Measurements from ENCODE around the gene C1orf232. TPM values are rescaled to one million over a fixed set of nuclear protein-coding genes. Genes with fewer than 3 reads are reported as not detected.

Gene C1orf232
- not detected for total RNA-seq

DNA sequence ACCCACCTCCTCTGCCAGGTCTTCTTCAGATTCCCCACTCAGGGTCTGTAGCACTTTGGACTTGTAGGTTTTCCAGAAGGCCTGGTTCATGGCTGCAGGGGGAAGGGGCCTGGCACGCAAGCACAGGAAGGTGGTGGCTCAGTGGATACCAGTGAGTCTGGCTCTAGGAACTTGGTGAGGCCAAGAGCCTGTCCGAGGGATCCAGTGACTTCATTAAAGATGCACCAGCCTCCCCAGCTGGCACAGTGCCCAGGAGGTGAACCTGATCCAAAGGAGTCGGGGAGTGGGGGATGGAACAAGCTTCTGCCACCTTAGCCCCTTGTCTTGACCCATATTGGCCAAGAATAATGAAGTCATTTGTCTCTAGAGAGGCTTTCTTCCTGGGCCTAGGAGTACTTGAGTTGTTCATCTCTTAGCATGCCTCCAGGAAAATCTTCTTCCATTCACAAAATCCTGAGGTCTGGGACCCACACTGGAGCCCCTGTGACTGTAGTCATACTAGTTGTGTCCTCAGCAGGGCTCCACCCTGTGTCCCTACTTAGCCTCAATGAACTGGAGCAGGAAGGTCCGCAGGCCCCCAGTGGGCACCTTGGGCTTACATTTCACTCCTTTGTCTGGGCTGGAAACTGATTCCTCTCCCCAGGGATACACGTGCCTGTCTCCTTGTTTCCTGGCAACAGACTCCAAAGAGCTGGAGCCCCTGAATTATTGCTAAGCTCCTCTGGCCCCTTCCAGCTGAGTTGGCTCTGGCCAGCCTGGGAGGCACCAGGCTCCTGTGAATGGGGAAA, at the start of gene C1orf232:
Gene C1orf232 (minus strand): TSS at position 554 of the 788 bp plus-strand sequence. CDS start 464 bp downstream, at position 90.
- CTCF ChIA-PET, result interaction anchor here (0.8 to 2.1 kb wide), 6 partner anchors 10 to 223 kb away, joined by 3 to 31 read pairs (median 6); partner anchors contain the start of gene CEP85
- peak within 1 kb of the TSS; percentile 60 for H3K27ac Mint-ChIP-seq
- H3K4me3 Mint-ChIP-seq, result peak within 1 kb of the TSS; percentile 78
- H3K4me1 Mint-ChIP-seq (ENCODE audit: low read depth), result peaks cover 15% of the 10 kb centered on the region
- peaks cover 5% of the 10 kb centered on the region for H3K36me3 Mint-ChIP-seq (ENCODE audit: low read depth)
- no peaks in the 10 kb centered on the region for H3K9me3 Mint-ChIP-seq
- intact Hi-C loops (cut with micrococcal nuclease), result loop anchor here (1.0 kb wide), 2 partner anchors 66 to 153 kb away; partner anchors contain the start of gene CEP85
- H3K27me3 Mint-ChIP-seq (ENCODE audit: low read depth), result peaks cover 6% of the 10 kb centered on the region
- no peak for DNase-seq

DNA sequence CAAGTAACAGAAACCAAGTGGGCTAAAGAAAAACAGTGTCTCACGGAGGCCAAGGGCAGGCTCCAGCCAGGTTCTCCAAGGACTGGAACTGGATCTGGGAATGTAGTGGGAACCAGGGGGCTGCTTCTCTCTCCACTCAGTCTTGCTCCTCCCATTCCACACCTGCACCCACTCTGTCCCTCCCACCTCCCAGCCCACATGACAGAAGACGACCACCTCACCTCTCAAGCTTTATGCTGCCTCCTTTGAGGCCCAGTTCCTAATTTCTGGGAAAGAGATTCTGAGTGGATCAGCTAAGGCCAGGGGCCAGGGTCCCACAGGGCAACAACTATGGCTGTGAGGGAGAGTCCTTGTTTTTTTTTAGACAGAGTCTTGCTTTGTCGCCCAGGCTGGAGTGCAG, 46.5 kb upstream of the C1orf232 start:
- intact Hi-C loops (cut with micrococcal nuclease), result no loop called here
- CTCF ChIA-PET, result interaction anchor here (1.7 kb wide), 1 partner anchor 17 kb away, joined by 4 read pairs; no protein-coding TSS in a partner anchor
- no peak overlapping the region for H3K27ac Mint-ChIP-seq
- no peaks in the 10 kb centered on the region for H3K36me3 Mint-ChIP-seq (ENCODE audit: low read depth)
- no peaks in the 10 kb centered on the region for H3K27me3 Mint-ChIP-seq (ENCODE audit: low read depth)
- H3K9me3 Mint-ChIP-seq, result no peaks in the 10 kb centered on the region
- DNase-seq, result no peak
- H3K4me3 Mint-ChIP-seq, result no peak overlapping the region
- no peaks in the 10 kb centered on the region for H3K4me1 Mint-ChIP-seq (ENCODE audit: low read depth)

DNA sequence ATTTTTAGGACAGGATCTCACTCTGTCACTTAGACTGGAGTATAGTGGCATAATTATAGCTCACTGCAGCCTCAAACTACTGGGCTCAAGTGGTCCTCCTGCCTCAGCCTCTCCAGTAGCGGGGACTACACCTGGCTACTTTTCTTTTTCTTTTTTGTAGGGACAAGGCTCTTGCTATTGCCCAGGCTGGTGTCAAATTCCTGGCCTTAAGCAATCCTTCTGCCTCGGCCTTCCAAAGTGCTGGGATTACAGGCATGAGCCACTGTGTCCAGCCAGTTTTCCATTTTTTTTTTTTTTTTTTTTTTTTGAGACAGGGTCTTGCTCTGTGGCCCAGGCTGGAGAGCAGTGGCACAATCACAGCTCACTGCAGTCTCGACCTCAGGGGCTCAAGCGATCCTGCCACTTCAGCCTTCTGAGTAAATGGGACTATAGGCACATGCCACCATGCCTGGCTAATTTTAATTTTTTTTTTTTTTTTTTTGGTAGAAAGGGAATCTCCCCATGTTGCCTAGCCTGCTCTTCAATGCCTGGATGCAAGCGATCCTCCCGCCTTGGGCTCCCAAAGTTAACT, 44.7 kb upstream of the C1orf232 start:
- Mint-ChIP-seq H3K4me1 (ENCODE audit: low read depth) (no peaks in the 10 kb centered on the region), H3K9me3 (no peaks in the 10 kb centered on the region), H3K36me3 (ENCODE audit: low read depth) (no peaks in the 10 kb centered on the region), H3K4me3 (no peak overlapping the region), H3K27ac (no peak overlapping the region), H3K27me3 (ENCODE audit: low read depth) (no peaks in the 10 kb centered on the region)
- no peak for DNase-seq
- CTCF ChIA-PET, result interaction anchor here (0.8 kb wide), 1 partner anchor 149 kb away, joined by 3 read pairs; no protein-coding TSS in a partner anchor
- intact Hi-C loops (cut with micrococcal nuclease), result no loop called here

GRCh38 chr1:26212726-26213125, 44.0 kb upstream of the C1orf232 start:
- CTCF ChIA-PET, result interaction anchor here (0.8 to 1.0 kb wide), 2 partner anchors 9 to 150 kb away, joined by 3 to 4 read pairs; no protein-coding TSS in a partner anchor

GRCh38 chr1:26210147-26210870, 41.5 kb upstream of the C1orf232 start:
- Mint-ChIP-seq H3K4me1 (ENCODE audit: low read depth) (no peaks in the 10 kb centered on the region), H3K27ac (no peak overlapping the region), H3K4me3 (no peak overlapping the region), H3K36me3 (ENCODE audit: low read depth) (no peaks in the 10 kb centered on the region), H3K9me3 (no peaks in the 10 kb centered on the region), H3K27me3 (ENCODE audit: low read depth) (no peaks in the 10 kb centered on the region)
- intact Hi-C loops (cut with micrococcal nuclease), result no loop called here
- no peak for DNase-seq
- CTCF ChIA-PET, result interaction anchor here (0.7 kb wide), 1 partner anchor 196 kb away, joined by 6 read pairs; no protein-coding TSS in a partner anchor

More at GRCh38 chr1:26212726-26213125, 44.0 kb upstream of the C1orf232 start:
- Mint-ChIP-seq H3K27me3 (ENCODE audit: low read depth) (no peaks in the 10 kb centered on the region), H3K27ac (no peak overlapping the region), H3K4me1 (ENCODE audit: low read depth) (no peaks in the 10 kb centered on the region), H3K36me3 (ENCODE audit: low read depth) (no peaks in the 10 kb centered on the region), H3K4me3 (no peak overlapping the region), H3K9me3 (no peaks in the 10 kb centered on the region)
- intact Hi-C loops (cut with micrococcal nuclease), result no loop called here
- no peak for DNase-seq

GRCh38 chr1:26203642-26204318, 35.0 kb upstream of the C1orf232 start:
- intact Hi-C loops (cut with micrococcal nuclease), result no loop called here
- Mint-ChIP-seq H3K4me3 (no peak overlapping the region), H3K27ac (no peak overlapping the region), H3K4me1 (ENCODE audit: low read depth) (peaks cover 30% of the 10 kb centered on the region), H3K36me3 (ENCODE audit: low read depth) (no peaks in the 10 kb centered on the region), H3K27me3 (ENCODE audit: low read depth) (no peaks in the 10 kb centered on the region), H3K9me3 (no peaks in the 10 kb centered on the region)
- CTCF ChIA-PET, result interaction anchor here (1.2 to 2.6 kb wide), 4 partner anchors 9 to 214 kb away, joined by 3 to 8 read pairs (median 6); partner anchors contain the start of gene CEP85
- peak; percentile 22 for DNase-seq

- no peaks in the 10 kb centered on the region for H3K36me3 Mint-ChIP-seq (ENCODE audit: low read depth)
- no peaks in the 10 kb centered on the region for H3K9me3 Mint-ChIP-seq
- intact Hi-C loops (cut with micrococcal nuclease), result no loop called here
- no peak for DNase-seq
- CTCF ChIA-PET, result interaction anchor here (0.5 kb wide), 1 partner anchor 231 kb away, joined by 7 read pairs; no protein-coding TSS in a partner anchor
- no peak overlapping the region for H3K4me3 Mint-ChIP-seq
- H3K4me1 Mint-ChIP-seq (ENCODE audit: low read depth), result peaks cover 30% of the 10 kb centered on the region
- no peak overlapping the region for H3K27ac Mint-ChIP-seq
- no peaks in the 10 kb centered on the region for H3K27me3 Mint-ChIP-seq (ENCODE audit: low read depth)
Observed at GRCh38 chr1:26200413-26200812, 31.6 kb upstream of the C1orf232 start.

DNA sequence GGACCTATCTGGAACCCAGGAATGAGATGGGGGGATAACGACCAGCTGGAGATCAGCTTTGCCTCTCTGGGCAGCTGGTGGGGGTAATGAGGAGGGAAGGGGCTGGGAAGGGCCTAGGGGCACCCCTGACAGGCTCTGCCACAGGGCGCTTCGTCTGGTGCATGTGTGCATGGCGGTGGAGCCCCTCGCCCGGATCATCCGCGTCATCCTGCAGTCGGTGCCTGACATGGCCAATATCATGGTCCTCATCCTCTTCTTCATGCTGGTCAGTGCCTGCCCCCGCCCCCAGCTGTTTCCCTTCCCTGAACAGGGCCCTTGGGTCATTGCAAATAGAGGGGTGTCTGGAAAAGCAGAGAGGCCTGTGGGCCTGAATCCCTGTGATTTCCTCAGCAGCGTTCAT, 29.1 kb upstream of the C1orf232 start:
- Mint-ChIP-seq H3K36me3 (ENCODE audit: low read depth) (no peaks in the 10 kb centered on the region), H3K27ac (no peak overlapping the region), H3K27me3 (ENCODE audit: low read depth) (no peaks in the 10 kb centered on the region), H3K4me1 (ENCODE audit: low read depth) (peaks cover 30% of the 10 kb centered on the region), H3K9me3 (no peaks in the 10 kb centered on the region), H3K4me3 (no peak overlapping the region)
- CTCF ChIA-PET, result no interaction called here
- DNase-seq, result no peak
- intact Hi-C loops (cut with micrococcal nuclease), result no loop called here

DNA sequence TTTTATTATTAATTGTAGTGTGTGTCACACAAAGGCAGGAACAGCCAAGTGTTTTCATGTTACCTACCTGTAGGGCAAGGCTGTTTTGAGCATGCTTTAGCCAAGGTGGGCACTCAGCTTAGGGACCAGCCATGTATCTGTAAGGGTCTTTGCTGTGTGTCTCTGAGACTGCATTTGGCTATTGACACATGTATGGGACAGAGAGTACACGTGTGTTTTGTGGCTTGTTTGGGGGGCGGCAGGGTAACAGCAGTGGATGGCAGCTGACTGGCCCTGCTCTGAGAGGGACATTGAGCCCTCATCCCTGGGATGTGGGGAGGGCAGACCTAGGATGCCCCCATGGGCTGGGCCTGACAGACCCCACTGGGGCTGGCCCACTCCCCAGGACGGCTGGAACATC, 28.5 kb upstream of the C1orf232 start:
- no peak for DNase-seq
- H3K27ac Mint-ChIP-seq, result no peak overlapping the region
- intact Hi-C loops (cut with micrococcal nuclease), result no loop called here
- CTCF ChIA-PET, result no interaction called here
- no peaks in the 10 kb centered on the region for H3K27me3 Mint-ChIP-seq (ENCODE audit: low read depth)
- H3K9me3 Mint-ChIP-seq, result no peaks in the 10 kb centered on the region
- no peaks in the 10 kb centered on the region for H3K36me3 Mint-ChIP-seq (ENCODE audit: low read depth)
- peaks cover 27% of the 10 kb centered on the region for H3K4me1 Mint-ChIP-seq (ENCODE audit: low read depth)
- H3K4me3 Mint-ChIP-seq, result no peak overlapping the region

DNA sequence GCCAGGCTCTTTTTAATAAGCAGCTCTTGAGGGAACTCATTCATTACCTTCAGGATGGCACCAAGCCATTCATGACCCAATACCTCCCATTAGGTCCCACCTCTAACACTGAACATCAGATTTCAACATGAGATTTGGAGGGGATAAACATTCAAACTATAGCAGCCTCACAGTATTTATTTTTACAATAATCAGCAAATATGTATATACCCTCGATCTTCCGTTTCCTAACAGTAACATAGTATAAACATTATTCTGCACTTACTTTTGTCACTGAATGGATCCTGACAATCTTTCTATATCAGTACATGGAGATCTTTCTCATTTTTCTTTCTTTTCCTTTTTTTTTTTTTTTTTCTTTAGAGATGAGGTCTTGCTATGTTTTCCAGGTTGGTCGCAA, 27.0 kb upstream of the C1orf232 start:
- DNase-seq, result no peak
- H3K27ac Mint-ChIP-seq, result no peak overlapping the region
- H3K4me1 Mint-ChIP-seq (ENCODE audit: low read depth), result peaks cover 19% of the 10 kb centered on the region
- H3K9me3 Mint-ChIP-seq, result no peaks in the 10 kb centered on the region
- intact Hi-C loops (cut with micrococcal nuclease), result no loop called here
- no peak overlapping the region for H3K4me3 Mint-ChIP-seq
- H3K27me3 Mint-ChIP-seq (ENCODE audit: low read depth), result no peaks in the 10 kb centered on the region
- H3K36me3 Mint-ChIP-seq (ENCODE audit: low read depth), result no peaks in the 10 kb centered on the region
- CTCF ChIA-PET, result no interaction called here

GRCh38 chr1:26191739-26192138, 23.0 kb upstream of the C1orf232 start:
- no peak overlapping the region for H3K4me3 Mint-ChIP-seq
- H3K36me3 Mint-ChIP-seq (ENCODE audit: low read depth), result no peaks in the 10 kb centered on the region
- no peak overlapping the region for H3K27ac Mint-ChIP-seq
- no peaks in the 10 kb centered on the region for H3K27me3 Mint-ChIP-seq (ENCODE audit: low read depth)
- peak; percentile 31 for DNase-seq
- peaks cover 13% of the 10 kb centered on the region for H3K4me1 Mint-ChIP-seq (ENCODE audit: low read depth)
- CTCF ChIA-PET, result interaction anchor here (0.6 kb wide), 2 partner anchors 21 to 41 kb away, joined by 3 read pairs; no protein-coding TSS in a partner anchor
- no peaks in the 10 kb centered on the region for H3K9me3 Mint-ChIP-seq
- intact Hi-C loops (cut with micrococcal nuclease), result no loop called here
